ENCODE data around the gene WDR20. TPM values are rescaled to one million over a fixed set of nuclear protein-coding genes. Genes with fewer than 3 reads are reported as not detected.

WDR20 gene
- total RNA-seq, 2 experiments from 2014 or later = 13.3 to 31.0 TPM

DNA sequence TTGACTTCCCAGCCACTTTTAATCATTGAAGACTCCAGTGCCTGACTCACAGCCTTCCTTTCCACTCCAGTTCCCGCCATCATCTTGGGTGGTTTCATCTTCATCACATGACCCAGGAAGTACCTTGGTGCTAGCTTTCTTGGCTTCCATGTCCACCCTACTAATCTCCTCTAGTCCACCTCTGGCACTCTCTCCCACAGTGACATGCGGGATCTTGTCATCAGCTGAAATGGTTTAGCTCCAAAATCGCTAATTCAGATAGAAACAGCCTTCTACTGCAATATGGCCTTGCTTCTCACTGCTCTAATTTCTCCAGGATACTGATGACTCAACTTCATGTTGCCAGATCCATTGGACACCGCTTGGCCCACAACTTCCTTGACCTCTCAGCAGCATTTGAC, 24.5 kb downstream of the WDR20 start:
- no peak for DNase-seq (ENCODE audit: low spot score)
- POLR2A ChIA-PET = interaction anchor here (0.6 to 0.7 kb wide), 2 partner anchors 11 to 353 kb away, joined by 3 to 6 read pairs; no protein-coding TSS in a partner anchor
- Histone ChIP-seq H3K4me1 (ENCODE audit: insufficient read depth, low read length, poor library complexity, severe bottlenecking) (no peaks in the 10 kb centered on the region), H3K9me2 (ENCODE audit: insufficient read depth, low read length) (no peaks in the 10 kb centered on the region), H3K4me2 (ENCODE audit: low read length) (no peak overlapping the region), H2AFZ (ENCODE audit: low read length) (no peak overlapping the region), H3K9me3 (ENCODE audit: low read length) (no peaks in the 10 kb centered on the region), H3K36me3 (ENCODE audit: insufficient read depth, low read length) (peaks cover 11% of the 10 kb centered on the region; the same call in 1 of the 2 replicates), H4K20me1 (ENCODE audit: insufficient read depth, low read length) (peaks cover 7% of the 10 kb centered on the region; the same call in 1 of the 2 replicates), H3K4me3 (ENCODE audit: low read depth, low read length, poor library complexity, severe bottlenecking) (no peak overlapping the region), H3K79me2 (ENCODE audit: insufficient read depth, low read depth, low read length) (peaks cover 44% of the 10 kb centered on the region), H3K27ac (ENCODE audit: low read depth, low read length, poor library complexity, severe bottlenecking) (no peak overlapping the region)
- intact Hi-C loops (cut with micrococcal nuclease; ENCODE audit: unreplicated experiment) = no loop called here
- CTCF ChIA-PET (ENCODE audit: unreplicated experiment) = no interaction called here
- no TSS peak for BruUV-seq (replicated peaks)
- TF ChIP-seq, protein P1, sequence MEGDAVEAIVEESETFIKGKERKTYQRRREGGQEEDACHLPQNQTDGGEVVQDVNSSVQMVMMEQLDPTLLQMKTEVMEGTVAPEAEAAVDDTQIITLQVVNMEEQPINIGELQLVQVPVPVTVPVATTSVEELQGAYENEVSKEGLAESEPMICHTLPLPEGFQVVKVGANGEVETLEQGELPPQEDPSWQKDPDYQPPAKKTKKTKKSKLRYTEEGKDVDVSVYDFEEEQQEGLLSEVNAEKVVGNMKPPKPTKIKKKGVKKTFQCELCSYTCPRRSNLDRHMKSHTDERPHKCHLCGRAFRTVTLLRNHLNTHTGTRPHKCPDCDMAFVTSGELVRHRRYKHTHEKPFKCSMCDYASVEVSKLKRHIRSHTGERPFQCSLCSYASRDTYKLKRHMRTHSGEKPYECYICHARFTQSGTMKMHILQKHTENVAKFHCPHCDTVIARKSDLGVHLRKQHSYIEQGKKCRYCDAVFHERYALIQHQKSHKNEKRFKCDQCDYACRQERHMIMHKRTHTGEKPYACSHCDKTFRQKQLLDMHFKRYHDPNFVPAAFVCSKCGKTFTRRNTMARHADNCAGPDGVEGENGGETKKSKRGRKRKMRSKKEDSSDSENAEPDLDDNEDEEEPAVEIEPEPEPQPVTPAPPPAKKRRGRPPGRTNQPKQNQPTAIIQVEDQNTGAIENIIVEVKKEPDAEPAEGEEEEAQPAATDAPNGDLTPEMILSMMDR (conservative IDR thresholded peaks at IDR 0.05; ENCODE audit: low read length) = no peak
- TF ChIP-seq EZH2phosphoT487 (IDR thresholded peaks at IDR 0.05; ENCODE audit: borderline replicate concordance, low read depth, low read length) = no peak

DNA sequence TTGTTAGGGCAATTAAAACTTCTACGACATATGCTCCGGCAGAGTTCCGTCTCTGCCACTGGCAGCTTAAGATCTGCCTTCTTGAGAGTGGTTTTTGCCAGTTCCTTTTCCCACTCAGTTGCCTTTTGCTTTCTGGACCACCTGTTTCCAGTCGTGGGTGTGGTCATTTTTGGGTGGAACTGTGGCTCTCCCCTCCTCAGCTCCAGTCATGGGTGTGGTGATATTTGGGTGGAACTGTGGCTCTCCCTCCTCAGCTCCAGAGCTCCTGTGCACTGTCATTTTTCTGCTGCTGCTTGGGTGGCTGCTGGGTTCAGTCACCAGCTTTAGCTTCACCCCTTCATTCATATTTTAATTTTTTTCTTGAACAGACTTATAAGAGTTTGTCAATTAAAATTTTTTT, 25.3 kb downstream of the WDR20 start:
- H2AFZ ChIP-seq (ENCODE audit: low read length) = no peak overlapping the region
- H3K4me1 ChIP-seq (ENCODE audit: insufficient read depth, low read length, poor library complexity, severe bottlenecking) = no peaks in the 10 kb centered on the region
- ChIA-PET POLR2A (interaction anchor here (0.5 to 0.7 kb wide), 3 partner anchors 92 to 862 kb away, joined by 3 to 5 read pairs (median 3); no protein-coding TSS in a partner anchor), CTCF (ENCODE audit: unreplicated experiment) (no interaction called here)
- H3K27ac ChIP-seq (ENCODE audit: low read depth, low read length, poor library complexity, severe bottlenecking) = no peak overlapping the region
- peaks cover 41% of the 10 kb centered on the region for H3K79me2 ChIP-seq (ENCODE audit: insufficient read depth, low read depth, low read length)
- TF ChIP-seq, protein P1 (conservative IDR thresholded peaks at IDR 0.05; ENCODE audit: low read length) = no peak
- TF ChIP-seq EZH2phosphoT487 (IDR thresholded peaks at IDR 0.05; ENCODE audit: borderline replicate concordance, low read depth, low read length) = no peak
- no peak for DNase-seq (ENCODE audit: low spot score)
- H3K9me3 ChIP-seq (ENCODE audit: low read length) = no peaks in the 10 kb centered on the region
- no peak overlapping the region for H3K4me3 ChIP-seq (ENCODE audit: low read depth, low read length, poor library complexity, severe bottlenecking)
- peaks cover 11% of the 10 kb centered on the region; the same call in 1 of the 2 replicates for H3K36me3 ChIP-seq (ENCODE audit: insufficient read depth, low read length)
- H3K4me2 ChIP-seq (ENCODE audit: low read length) = no peak overlapping the region
- intact Hi-C loops (cut with micrococcal nuclease; ENCODE audit: unreplicated experiment) = no loop called here
- H4K20me1 ChIP-seq (ENCODE audit: insufficient read depth, low read length) = peaks cover 7% of the 10 kb centered on the region; the same call in 1 of the 2 replicates
- no TSS peak for BruUV-seq (replicated peaks)
- H3K9me2 ChIP-seq (ENCODE audit: insufficient read depth, low read length) = no peaks in the 10 kb centered on the region

DNA sequence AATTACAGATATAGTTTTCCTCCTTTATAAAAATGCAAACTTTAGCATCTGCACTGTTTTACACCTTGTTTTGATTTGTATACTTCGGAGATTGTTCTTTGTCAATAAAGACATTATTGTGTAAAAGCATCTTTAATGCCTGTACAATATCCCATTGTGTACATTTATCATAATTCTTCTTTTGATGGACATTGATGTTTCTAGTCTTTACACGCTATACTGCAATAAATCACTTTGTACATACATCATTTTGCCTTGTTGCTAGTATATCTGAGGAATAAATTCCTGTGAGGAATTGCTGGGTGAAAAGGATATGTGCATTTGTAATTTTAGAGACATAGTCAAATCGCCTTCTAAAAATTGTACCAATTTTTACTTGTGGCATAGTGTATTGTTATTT, 30.4 kb downstream of the WDR20 start:
- H3K79me2 ChIP-seq (ENCODE audit: insufficient read depth, low read depth, low read length) = peaks cover 45% of the 10 kb centered on the region; the same call in 1 of the 2 replicates

More for the DNA sequence above, 30.4 kb downstream of the WDR20 start:
- no peak overlapping the region for H3K4me3 ChIP-seq (ENCODE audit: low read depth, low read length, poor library complexity, severe bottlenecking)
- no peaks in the 10 kb centered on the region; the same call in 1 of the 2 replicates for H3K9me3 ChIP-seq (ENCODE audit: low read length)
- H3K4me1 ChIP-seq (ENCODE audit: insufficient read depth, low read length, poor library complexity, severe bottlenecking) = no peaks in the 10 kb centered on the region
- intact Hi-C loops (cut with micrococcal nuclease; ENCODE audit: unreplicated experiment) = no loop called here
- no TSS peak for BruUV-seq (replicated peaks)
- H3K36me3 ChIP-seq (ENCODE audit: insufficient read depth, low read length) = no peaks in the 10 kb centered on the region; the same call in 1 of the 2 replicates
- no peak overlapping the region for H2AFZ ChIP-seq (ENCODE audit: low read length)
- peaks cover 7% of the 10 kb centered on the region; the same call in 1 of the 2 replicates for H4K20me1 ChIP-seq (ENCODE audit: insufficient read depth, low read length)
- POLR2A ChIA-PET = no interaction called here
- DNase-seq (ENCODE audit: low spot score) = no peak
- H3K27ac ChIP-seq (ENCODE audit: low read depth, low read length, poor library complexity, severe bottlenecking) = no peak overlapping the region
- CTCF ChIA-PET (ENCODE audit: unreplicated experiment) = no interaction called here
- no peaks in the 10 kb centered on the region for H3K9me2 ChIP-seq (ENCODE audit: insufficient read depth, low read length)
- H3K4me2 ChIP-seq (ENCODE audit: low read length) = no peak overlapping the region
- no peak for TF ChIP-seq EZH2phosphoT487 (IDR thresholded peaks at IDR 0.05; ENCODE audit: borderline replicate concordance, low read depth, low read length)
- TF ChIP-seq, protein P1 (conservative IDR thresholded peaks at IDR 0.05; ENCODE audit: low read length) = no peak
